ENCODE results near the gene CDH23. TPM values are rescaled to one million over a fixed set of nuclear protein-coding genes. Genes with fewer than 3 reads are reported as not detected.
A peak's percentile ranks its signal among the peaks of the same experiment; 100 is the strongest.

The CDH23 gene
- total and polyA plus RNA-seq, 8 donors: 1.8 to 22.8 (median 3.0) TPM

DNA sequence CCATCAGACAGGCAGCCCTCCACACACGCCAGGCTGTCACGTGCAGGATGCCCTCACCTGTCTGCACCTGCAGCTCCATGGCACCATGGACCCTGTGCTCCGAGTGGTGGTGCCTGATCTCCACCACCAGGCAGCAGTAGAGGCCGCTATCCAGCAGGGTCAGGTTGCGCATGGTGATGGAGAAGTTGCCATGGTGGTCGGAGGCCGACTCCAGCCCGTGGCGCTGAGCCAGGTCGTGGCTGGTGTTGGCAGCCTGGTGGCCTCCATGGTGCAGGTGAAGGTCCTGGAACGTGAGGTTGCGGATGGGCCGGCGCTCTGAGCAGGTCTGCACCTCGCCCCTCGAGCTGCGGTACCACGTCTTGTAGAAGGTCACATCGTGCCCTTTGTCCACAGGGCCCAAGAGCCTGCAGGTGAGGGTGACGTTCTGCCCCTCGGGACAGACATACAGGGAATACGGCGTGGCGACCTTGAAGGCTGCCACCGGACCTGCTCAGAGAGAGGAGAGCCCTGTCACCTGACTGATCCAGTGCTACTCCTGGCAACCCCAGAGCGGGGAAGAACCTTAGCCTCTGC lies 364.9 kb downstream of the CDH23 start:
- TF ChIP-seq, protein P1, sequence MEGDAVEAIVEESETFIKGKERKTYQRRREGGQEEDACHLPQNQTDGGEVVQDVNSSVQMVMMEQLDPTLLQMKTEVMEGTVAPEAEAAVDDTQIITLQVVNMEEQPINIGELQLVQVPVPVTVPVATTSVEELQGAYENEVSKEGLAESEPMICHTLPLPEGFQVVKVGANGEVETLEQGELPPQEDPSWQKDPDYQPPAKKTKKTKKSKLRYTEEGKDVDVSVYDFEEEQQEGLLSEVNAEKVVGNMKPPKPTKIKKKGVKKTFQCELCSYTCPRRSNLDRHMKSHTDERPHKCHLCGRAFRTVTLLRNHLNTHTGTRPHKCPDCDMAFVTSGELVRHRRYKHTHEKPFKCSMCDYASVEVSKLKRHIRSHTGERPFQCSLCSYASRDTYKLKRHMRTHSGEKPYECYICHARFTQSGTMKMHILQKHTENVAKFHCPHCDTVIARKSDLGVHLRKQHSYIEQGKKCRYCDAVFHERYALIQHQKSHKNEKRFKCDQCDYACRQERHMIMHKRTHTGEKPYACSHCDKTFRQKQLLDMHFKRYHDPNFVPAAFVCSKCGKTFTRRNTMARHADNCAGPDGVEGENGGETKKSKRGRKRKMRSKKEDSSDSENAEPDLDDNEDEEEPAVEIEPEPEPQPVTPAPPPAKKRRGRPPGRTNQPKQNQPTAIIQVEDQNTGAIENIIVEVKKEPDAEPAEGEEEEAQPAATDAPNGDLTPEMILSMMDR (IDR thresholded peaks at IDR 0.05): no peak
- Histone ChIP-seq H3K27ac (peak overlapping the region in 1 of 2 donors; percentile 92), H3K27me3 (no peaks in the 10 kb centered on the region), H3K4me1 (peaks cover 29 to 92% of the 10 kb centered on the region in 2 donors), H3K4me3 (no peak overlapping the region), H3K9me3 (no peaks in the 10 kb centered on the region), H3K36me3 (peaks cover 0 to 65% of the 10 kb centered on the region in 2 donors)
- intact Hi-C loops (cut with DNase I): no loop called here
- DNase-seq: no peak
- no peak for ATAC-seq

DNA sequence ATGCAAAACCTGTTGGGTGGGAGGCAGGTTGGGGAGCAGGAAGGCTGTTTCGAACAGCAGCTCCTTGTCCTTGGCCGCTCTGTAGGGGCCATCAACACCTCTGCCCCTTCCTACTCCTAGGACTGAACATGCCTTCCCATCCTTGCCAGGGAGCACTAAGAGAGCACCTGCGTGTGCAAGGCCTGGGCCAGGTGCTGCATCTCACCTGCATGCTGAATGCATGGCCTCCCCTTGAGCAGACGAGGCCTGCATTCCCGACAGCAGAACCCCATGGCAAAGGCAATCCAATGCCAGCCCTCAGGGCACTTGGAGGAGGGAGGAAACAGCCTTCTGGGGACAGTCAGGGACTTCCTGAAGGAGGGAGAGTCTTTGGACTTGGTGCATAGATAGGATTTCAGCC lies 365.6 kb downstream of the CDH23 start:
- no peaks in the 10 kb centered on the region for H3K27me3 ChIP-seq
- peaks cover 30 to 92% of the 10 kb centered on the region in 2 donors for H3K4me1 ChIP-seq
- DNase-seq (no peak), ATAC-seq (no peak)
- no peak overlapping the region for H3K4me3 ChIP-seq
- intact Hi-C loops (cut with DNase I): no loop called here
- H3K27ac ChIP-seq: peak overlapping the region in 1 of 2 donors; percentile 92
- TF ChIP-seq, protein P1 (IDR thresholded peaks at IDR 0.05): no peak
- H3K36me3 ChIP-seq: peaks cover 0 to 69% of the 10 kb centered on the region in 2 donors
- H3K9me3 ChIP-seq: no peaks in the 10 kb centered on the region

DNA sequence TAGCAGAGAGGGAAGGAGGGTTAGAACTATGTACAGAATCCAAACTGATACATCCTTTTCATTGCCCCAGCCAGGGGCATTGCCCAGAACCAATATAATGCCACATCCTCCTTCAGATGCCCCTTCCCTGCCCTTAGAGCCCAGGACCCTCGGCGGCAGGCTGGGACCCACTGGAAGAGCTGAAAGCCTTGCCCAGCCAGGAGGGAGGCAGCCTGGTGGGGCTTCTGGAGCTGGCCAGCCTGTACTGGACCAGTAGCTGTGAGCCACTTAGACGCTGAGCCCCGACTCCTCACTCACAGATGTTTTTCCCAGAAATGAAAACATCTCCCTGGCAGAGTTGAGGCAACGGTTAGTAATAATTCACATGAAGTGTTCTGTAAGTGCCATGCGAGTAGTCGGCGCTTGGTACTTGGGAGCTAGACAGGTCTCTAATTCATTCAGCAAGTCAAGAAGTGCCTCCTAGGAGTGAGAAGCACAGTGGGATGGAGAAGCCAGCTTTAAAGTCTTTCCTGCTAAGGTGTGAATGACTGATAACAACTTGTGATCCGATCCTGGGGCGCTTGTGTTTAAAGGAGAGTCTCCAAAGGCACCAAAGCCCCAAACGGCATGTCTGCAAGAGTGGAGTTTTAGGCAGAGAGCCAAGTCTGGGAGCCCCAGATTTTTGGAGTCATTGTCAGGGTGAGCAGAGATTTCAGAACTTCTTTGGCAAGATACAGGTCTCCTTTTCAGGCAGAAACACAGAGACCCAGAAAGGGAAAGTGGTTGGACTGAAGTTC lies 366.8 kb downstream of the CDH23 start:
- DNase-seq (no peak), ATAC-seq (peak; percentile 30)
- Histone ChIP-seq H3K4me3 (no peak overlapping the region), H3K27ac (peak overlapping the region in 1 of 2 donors; percentile 92), H3K9me3 (no peaks in the 10 kb centered on the region), H3K4me1 (peaks cover 37 to 92% of the 10 kb centered on the region in 2 donors), H3K36me3 (peaks cover 0 to 66% of the 10 kb centered on the region in 2 donors), H3K27me3 (no peaks in the 10 kb centered on the region)
- TF ChIP-seq, protein P1 (IDR thresholded peaks at IDR 0.05): no peak
- intact Hi-C loops (cut with DNase I): no loop called here

DNA sequence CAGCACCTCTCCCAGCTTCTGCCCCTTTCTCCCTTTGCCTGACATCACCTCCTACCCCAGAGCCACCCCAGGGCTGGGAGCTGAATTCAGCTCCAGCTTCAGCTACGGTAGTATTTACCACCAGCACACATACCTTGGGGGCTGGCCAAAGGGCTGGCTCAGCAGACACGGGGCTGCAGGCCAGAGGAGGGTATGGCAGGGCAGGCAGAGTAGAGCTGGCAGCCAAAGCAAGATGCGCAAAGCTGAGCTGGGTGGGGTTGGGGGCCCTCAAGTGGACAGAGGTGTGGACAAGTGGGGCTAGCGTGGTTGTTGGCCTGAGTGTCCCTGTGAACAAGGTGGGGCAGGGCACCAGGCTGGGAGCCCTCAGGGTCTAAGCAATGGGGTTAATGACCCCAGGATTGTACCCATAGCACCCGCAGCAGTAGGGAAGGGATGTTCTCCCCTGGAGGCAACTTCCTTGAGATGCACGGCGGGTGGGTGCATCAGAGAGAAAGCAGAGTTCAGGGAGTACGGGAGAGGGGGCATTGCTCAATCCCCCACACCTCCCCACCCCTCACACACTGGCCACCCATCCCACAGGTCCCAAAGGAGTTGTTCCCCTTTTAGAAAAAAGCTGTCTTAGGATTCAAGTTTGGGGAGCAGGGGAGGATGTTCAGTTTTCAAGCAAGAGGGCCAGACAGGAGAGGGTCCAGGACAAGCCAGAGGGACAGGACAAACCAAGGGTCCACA lies 368.6 kb downstream of the CDH23 start:
- Histone ChIP-seq H3K9me3 (no peaks in the 10 kb centered on the region), H3K4me1 (peaks cover 45 to 99% of the 10 kb centered on the region in 2 donors), H3K27ac (peak overlapping the region; percentile 44 to 92), H3K27me3 (no peaks in the 10 kb centered on the region), H3K4me3 (no peak overlapping the region), H3K36me3 (peaks cover 0 to 61% of the 10 kb centered on the region in 2 donors)
- DNase-seq (no peak), ATAC-seq (no peak)
- intact Hi-C loops (cut with DNase I): no loop called here
- TF ChIP-seq, protein P1 (IDR thresholded peaks at IDR 0.05): no peak
